Amygdala (tissue), 56 donors: Measurements from ENCODE around the gene IKZF1.

Experiments
- DNase-seq, 56 donors: peaks; one replicate each; lab custom pipeline; 2025; lab: John Stamatoyannopoulos, UW

Gene IKZF1

DNA sequence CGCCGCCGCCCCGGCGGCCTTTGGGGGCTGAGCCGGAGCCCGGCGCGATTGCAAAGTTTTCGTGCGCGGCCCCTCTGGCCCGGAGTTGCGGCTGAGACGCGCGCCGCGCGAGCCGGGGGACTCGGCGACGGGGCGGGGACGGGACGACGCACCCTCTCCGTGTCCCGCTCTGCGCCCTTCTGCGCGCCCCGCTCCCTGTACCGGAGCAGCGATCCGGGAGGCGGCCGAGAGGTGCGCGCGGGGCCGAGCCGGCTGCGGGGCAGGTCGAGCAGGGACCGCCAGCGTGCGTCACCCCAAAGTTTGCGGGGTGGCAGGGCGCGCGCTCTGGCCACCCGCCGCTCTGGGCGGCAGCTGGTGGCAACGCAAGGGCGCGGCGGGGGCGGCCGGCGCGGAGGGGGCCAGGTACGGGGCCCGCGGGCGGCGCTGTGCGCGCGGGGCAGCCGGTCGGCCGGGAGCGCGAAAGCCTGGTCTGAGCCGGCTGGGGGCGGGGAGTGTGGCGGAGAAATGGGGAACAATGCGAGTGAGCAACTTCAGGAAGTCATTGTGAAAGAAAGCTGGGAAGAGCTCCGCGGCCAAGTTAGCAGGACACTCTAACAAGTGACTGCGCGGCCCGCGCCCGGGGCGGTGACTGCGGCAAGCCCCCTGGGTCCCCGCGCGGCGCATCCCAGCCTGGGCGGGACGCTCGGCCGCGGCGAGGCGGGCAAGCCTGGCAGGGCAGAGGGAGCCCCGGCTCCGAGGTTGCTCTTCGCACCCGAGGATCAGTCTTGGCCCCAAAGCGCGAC is at the start of gene IKZF1:
Gene IKZF1, plus strand, starts transcription at position 588 of the 782 bp plus-strand sequence. CDS start 14,346 bp downstream, outside the sequence.
- DNase-seq = peak in 9 of 56 donors; percentile 12 to 46 (median 18)

DNA sequence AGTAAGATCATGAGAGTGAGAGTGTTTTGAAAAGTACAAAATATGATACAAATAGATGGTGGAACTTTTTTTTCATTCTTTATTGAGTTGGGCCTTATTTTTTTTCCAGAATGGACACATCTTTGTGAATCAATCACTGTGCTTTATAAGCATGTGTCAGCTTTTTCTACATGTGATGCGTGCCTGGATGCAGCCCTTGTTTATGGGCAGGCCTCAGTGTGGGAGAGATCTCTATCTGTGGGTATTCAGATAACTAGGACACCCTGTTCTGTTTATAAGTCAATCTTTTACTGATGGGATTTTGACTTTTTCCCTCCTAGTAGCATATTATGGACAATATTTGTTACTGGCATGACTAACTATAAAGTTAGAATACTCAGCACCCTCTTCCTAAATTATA is 42.9 kb upstream of the IKZF1 start:
- no peak for DNase-seq

GRCh38 chr7:50262446-50262845 is 42.1 kb upstream of the IKZF1 start:
- DNase-seq = no peak

DNA sequence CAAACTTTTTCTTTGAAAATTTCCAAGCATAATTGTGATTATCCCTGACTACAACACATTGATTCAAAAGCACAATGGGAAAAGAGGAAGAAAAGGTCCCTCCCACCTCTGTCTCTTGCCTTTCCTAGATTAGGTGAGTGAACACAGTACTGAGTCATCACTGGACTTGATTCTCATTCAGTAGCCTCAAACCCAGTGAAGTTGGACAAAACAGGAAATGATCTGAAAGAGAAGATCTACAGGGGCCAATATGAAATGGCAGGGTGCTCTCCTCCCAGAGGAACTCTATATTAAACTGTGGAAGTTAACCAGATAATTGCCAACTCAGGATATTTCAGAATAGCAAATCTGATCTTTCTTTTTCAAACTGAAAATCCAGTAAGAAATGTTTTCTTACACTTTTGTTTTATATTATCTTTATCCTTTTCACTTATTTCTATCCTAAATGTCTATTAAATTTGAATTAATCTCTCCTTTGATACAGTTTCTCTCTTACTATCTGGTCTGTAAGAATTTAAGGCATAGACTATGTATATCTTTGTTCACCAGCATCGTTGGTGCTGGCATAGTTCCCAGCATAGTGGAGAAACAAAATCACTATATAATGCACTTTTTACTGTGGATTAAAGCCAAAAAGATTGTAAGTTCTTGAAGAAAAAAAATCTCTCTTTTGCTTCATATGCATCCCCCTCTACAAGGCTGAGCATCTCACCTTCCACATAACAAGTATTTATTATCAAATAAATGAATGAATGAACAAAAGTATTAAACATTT is 41.4 kb upstream of the IKZF1 start:
- no peak for DNase-seq

GRCh38 chr7:50264908-50265307 is 39.6 kb upstream of the IKZF1 start:
- no peak for DNase-seq

DNA sequence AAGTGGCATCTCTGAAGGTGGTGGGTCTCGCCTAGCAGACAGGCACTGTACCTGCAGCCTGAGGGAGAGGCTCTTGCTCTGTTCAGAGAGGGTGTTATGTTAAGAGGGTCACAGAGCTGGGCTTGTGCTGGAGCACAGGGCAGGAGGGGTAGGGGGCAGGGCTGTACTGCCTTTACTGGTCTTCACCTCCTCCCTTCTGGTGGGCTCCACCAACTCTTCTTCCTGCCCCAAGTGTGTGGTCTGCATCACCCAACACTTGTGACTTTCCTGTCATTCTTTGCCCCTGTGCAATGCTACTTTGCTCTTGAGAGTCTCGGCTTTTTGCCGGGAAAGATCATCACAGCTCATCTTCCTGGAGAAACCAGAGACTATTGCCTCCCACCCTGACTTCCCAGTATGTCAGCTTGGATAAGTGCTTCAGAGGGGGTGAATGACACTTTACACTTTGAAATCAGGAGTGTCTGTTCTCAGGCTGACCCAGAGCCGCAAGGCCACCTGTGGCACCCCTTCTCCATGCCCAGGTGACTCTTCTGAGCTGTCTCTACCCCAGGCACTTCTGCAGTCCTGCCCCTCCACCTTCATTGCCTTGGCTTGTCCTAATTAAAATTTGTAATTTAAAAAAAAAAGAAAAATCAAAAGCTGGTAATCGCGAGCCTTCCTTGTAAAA is 38.4 kb upstream of the IKZF1 start:
- DNase-seq = no peak

GRCh38 chr7:50266635-50267386 is 37.7 kb upstream of the IKZF1 start:
- DNase-seq = peak in 1 of 56 donors; percentile 21

DNA sequence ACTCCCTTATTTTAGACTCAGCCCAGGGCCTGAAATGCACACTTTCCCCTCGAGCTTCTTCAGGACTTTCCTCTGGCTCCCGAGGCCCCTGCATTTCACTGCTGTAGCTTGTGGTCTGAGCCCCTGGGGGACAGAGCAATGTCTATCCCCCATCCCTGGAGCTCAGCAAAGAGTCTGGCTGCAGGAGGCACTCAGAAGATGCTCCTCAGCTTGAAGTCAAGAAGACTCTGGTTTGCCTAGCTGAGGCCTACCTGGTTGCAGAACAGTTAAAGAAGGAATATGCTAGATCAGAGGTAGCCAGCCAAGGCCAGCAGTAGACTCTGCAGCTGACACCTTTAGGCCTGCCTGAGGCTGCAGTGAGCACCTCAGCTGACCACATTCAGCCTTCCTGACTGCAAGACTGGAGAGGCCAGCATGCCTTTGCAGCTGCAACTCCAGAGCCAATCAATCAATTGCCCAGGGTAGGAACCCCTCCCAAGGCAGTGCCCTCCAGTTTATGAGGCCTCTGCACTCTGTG is 36.9 kb upstream of the IKZF1 start:
- no peak for DNase-seq

DNA sequence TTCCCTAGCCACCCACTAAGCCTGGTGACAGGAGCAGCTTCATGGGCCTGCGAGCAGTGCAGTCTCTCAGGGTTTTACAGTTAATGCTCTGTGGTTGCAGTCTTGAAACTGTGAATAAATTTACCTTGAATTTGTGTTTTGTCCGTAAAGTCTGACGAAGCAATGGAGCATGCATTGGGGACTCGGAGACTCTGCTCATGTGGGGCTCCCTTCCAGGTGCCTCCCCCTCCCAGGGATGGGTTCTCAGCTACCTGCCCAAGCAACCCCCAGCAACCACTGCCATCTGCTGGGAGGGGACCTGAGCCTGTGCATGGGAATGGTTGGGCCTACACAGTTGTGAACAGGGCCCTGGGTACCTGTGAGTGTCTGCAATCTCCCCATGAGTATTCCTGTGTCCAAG is 36.3 kb upstream of the IKZF1 start:
- DNase-seq = no peak

GRCh38 chr7:50268990-50269389 is 35.5 kb upstream of the IKZF1 start:
- DNase-seq = no peak

DNA sequence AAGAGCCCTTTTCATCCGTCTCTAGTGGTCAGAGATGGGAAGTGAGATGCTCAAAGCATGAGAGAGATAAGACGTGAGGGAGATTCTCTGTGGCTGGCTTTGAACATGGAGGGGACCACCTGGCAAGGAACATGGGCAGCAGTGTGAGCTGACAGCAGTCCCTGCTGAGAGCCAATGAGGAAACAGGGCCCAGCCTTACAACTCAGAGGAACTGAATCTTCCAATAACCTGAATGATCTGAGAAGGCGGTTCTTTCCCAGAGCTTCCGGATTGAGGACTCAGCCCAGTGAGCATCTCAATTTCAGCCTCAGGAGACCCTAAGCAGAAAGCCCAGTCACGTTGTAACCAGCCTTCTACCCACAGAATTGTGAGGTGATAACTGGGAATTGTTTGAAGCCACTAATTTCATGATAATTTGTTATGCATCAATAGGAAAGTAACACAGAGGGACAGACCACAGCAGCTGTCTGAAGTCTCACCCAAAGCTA is 33.9 kb upstream of the IKZF1 start:
- no peak for DNase-seq

GRCh38 chr7:50272808-50273207 is 31.7 kb upstream of the IKZF1 start:
- no peak for DNase-seq

DNA sequence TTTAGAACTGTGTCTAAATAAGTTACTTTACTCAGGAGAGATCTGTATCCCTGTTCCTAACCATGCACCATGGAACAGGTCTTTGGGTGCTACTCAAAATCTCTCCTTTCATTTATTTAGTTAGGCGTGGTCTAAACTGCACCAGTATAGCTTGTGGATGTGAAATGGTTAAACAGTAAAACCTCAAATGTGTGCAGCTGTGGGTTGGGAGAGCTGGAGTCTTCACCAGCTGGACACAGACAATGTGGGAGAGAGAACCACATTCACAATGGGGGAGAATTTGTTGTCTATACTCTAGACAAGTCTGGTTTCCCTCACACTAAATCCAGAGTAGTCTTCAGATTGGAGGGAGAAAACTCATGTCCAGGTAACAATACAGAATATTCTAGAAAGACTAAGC is 31.2 kb upstream of the IKZF1 start:
- DNase-seq = no peak

DNA sequence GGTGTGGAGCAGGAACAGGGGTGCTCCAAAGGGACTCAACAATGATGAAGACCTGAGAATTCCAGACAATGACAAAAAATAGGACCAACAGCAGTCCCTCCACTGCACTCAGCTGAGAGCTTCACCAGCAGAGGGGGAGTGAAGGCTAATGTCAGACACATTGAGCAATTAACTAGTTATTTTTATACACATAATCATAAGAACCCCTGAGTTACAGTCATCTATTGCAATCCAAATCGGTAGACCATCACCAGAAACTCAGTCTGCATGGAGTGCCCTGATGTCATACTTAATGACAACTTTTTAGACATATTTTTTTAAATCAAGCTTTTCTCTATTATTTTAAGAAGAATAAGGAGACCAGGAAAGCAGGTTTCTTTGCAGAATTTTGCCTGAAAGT is 30.6 kb upstream of the IKZF1 start:
- DNase-seq = no peak

DNA sequence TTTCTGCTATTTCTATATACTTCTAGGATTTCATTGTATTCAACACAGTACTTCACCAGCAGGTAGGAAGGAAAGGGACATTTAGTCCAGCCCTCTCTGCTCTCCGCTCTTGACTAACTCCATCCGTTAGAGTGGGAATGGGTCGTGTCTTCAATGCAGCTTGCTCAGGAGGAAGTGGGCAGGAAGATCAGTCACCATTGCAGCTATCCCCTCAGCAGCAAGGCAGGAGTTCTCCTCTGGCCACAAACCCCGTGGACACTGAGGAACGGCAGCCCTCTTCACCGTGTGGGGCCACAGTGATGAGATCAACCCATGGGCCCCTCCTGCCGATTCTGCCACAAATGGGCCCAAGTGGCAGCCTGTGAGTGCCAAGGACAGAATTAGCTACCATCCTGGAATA is 30.2 kb upstream of the IKZF1 start:
- no peak for DNase-seq

GRCh38 chr7:50275430-50275829 is 29.1 kb upstream of the IKZF1 start:
- no peak for DNase-seq

- no peak for DNase-seq
Measured at GRCh38 chr7:50276483-50276882, 28.0 kb upstream of the IKZF1 start.

GRCh38 chr7:50278120-50278519 is 26.4 kb upstream of the IKZF1 start:
- no peak for DNase-seq

GRCh38 chr7:50281680-50282445 is 22.7 kb upstream of the IKZF1 start:
- peak in 1 of 56 donors; percentile 4 for DNase-seq
